Astrocyte (in vitro differentiated cells and primary cell): Measurements from ENCODE around the gene ZNF609. TPM values are rescaled to one million over a fixed set of nuclear protein-coding genes. Genes with fewer than 3 reads are reported as not detected.

Source experiments
- DNase-seq: peaks from one replicate; pipeline ENCODE4 v3.0.0-alpha.2; 2010; ENCODE audit warnings: low read depth
- FAIRE-seq: peaks from 2 replicates; lab custom pipeline; 2011; peaks lifted over from hg19 to GRCh38; lab: Jason Lieb, UNC
- H2AFZ ChIP-seq: 2 replicates; pipeline ENCODE4 v1.6.0; 2012; ENCODE audit warnings: low read depth, low read length, inconsistent platforms
- H3K27ac ChIP-seq: 2 replicates; pipeline ENCODE4 v1.5.1; 2011; ENCODE audit warnings: low read depth, low read length, inconsistent platforms
- H3K27me3 ChIP-seq: 2 replicates; pipeline ENCODE4 v1.6.0; 2011; ENCODE audit warnings: low read length, inconsistent platforms; ENCODE audit not compliant: insufficient read depth
- H3K36me3 ChIP-seq: 2 replicates; pipeline ENCODE4 v1.5.1; 2011; ENCODE audit warnings: low read length, inconsistent platforms; ENCODE audit not compliant: insufficient read depth
- H3K4me1 ChIP-seq: 2 replicates; pipeline ENCODE4 v1.5.1; 2011; ENCODE audit warnings: low read length, inconsistent platforms; ENCODE audit not compliant: insufficient read depth
- H3K4me2 ChIP-seq: 2 replicates; pipeline ENCODE4 v1.6.0; 2012; ENCODE audit warnings: low read length, inconsistent platforms
- H3K4me3 ChIP-seq: 2 replicates; pipeline ENCODE4 v1.5.1; 2011; ENCODE audit warnings: low read depth, mild to moderate bottlenecking, low read length, inconsistent platforms; ENCODE audit not compliant: insufficient read depth
- H3K79me2 ChIP-seq: 2 replicates; pipeline ENCODE4 v1.6.0; 2012; ENCODE audit warnings: mild to moderate bottlenecking, low read length, inconsistent platforms; ENCODE audit not compliant: insufficient read depth
- H3K9ac ChIP-seq: 2 replicates; pipeline ENCODE4 v1.6.0; 2012; ENCODE audit warnings: mild to moderate bottlenecking, low read length, inconsistent platforms
- H3K9me3 ChIP-seq: 2 replicates; pipeline ENCODE4 v1.5.1; 2012; ENCODE audit warnings: low read depth, mild to moderate bottlenecking, low read length, inconsistent platforms; ENCODE audit not compliant: insufficient read depth
- H4K20me1 ChIP-seq: 2 replicates; pipeline ENCODE4 v1.6.0; 2012; ENCODE audit warnings: low read length, inconsistent platforms; ENCODE audit not compliant: insufficient read depth
- H3K27ac Mint-ChIP-seq: one replicate; pipeline ENCODE4 v1.8.0; 2021; ENCODE audit warnings: mild to moderate bottlenecking, mixed read lengths; ENCODE audit not compliant: unreplicated experiment
- H3K27me3 Mint-ChIP-seq: one replicate; pipeline ENCODE4 v1.8.0; 2021; ENCODE audit warnings: low read depth, mixed read lengths; ENCODE audit not compliant: unreplicated experiment
- H3K36me3 Mint-ChIP-seq: one replicate; pipeline ENCODE4 v1.8.0; 2021; ENCODE audit warnings: low read depth, mixed read lengths; ENCODE audit not compliant: unreplicated experiment
- H3K4me1 Mint-ChIP-seq: one replicate; pipeline ENCODE4 v1.8.0; 2021; ENCODE audit warnings: low read depth, mixed read lengths; ENCODE audit not compliant: unreplicated experiment
- H3K4me3 Mint-ChIP-seq: one replicate; pipeline ENCODE4 v1.8.0; 2021; ENCODE audit warnings: mild to moderate bottlenecking, moderate library complexity, mixed read lengths; ENCODE audit not compliant: unreplicated experiment
- H3K9me3 Mint-ChIP-seq: one replicate; pipeline ENCODE4 v1.8.0; 2021; ENCODE audit warnings: mild to moderate bottlenecking, mixed read lengths; ENCODE audit not compliant: unreplicated experiment
- EZH2 ChIP-seq: IDR thresholded peaks from 2 replicates; pipeline ENCODE4 v1.6.1; 2012; ENCODE audit warnings: mild to moderate bottlenecking, low read length, inconsistent platforms; ENCODE audit not compliant: insufficient read depth
- total RNA-seq: library from RNA; stranded (reverse); gene quantifications from 2 replicates; pipeline ENCODE4 v1.2.1, GENCODE V29; 2021
- TF ChIP-seq, protein P1 (sequence below): IDR thresholded peaks from 2 replicates; pipeline ENCODE4 v1.5.1; 2011; ENCODE audit warnings: low read depth, mild to moderate bottlenecking, inconsistent platforms, low read length, moderate library complexity; ENCODE audit not compliant: insufficient read depth

The ZNF609 gene
- total RNA-seq, 1 donor from 2014 or later, result 38.5 TPM

DNA sequence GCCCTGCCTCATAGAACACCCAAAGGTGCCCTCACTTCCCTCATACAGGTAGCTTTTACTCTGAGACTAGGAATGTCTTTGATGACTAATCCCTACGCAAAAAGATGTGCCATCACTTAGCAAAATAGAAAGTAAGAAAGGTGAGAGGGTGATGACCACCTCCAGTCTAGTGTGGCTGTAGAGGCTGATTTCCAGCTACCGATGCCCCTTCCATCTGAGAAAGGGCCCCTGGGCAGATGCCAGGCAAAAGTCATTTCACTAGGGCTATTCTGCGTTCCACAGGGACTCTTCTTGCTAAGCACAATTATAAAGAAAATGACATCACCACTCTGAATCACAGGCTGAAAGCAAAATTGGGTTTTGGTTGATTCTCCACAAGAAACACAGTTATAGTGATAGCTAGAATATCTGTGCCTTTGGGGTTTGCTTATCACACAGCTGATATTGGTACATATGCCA, 237.6 kb downstream of the ZNF609 start:
- no peak for TF ChIP-seq EZH2
- TF ChIP-seq, protein P1, sequence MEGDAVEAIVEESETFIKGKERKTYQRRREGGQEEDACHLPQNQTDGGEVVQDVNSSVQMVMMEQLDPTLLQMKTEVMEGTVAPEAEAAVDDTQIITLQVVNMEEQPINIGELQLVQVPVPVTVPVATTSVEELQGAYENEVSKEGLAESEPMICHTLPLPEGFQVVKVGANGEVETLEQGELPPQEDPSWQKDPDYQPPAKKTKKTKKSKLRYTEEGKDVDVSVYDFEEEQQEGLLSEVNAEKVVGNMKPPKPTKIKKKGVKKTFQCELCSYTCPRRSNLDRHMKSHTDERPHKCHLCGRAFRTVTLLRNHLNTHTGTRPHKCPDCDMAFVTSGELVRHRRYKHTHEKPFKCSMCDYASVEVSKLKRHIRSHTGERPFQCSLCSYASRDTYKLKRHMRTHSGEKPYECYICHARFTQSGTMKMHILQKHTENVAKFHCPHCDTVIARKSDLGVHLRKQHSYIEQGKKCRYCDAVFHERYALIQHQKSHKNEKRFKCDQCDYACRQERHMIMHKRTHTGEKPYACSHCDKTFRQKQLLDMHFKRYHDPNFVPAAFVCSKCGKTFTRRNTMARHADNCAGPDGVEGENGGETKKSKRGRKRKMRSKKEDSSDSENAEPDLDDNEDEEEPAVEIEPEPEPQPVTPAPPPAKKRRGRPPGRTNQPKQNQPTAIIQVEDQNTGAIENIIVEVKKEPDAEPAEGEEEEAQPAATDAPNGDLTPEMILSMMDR, result no peak
- no peak overlapping the region for H3K4me3 ChIP-seq
- H3K9ac ChIP-seq, result no peak overlapping the region
- peaks cover 13% of the 10 kb centered on the region for H3K36me3 Mint-ChIP-seq
- H3K4me1 ChIP-seq, result peaks cover 56% of the 10 kb centered on the region
- H3K79me2 ChIP-seq, result peaks cover 92% of the 10 kb centered on the region
- no peak overlapping the region for H3K27ac ChIP-seq
- peak overlapping the region; percentile 11 for H3K4me3 Mint-ChIP-seq
- H2AFZ ChIP-seq, result no peak overlapping the region
- FAIRE-seq, result no peak
- peak; percentile 21 for DNase-seq
- no peaks in the 10 kb centered on the region for H3K36me3 ChIP-seq
- no peaks in the 10 kb centered on the region for H3K27me3 Mint-ChIP-seq
- H3K27ac Mint-ChIP-seq, result no peak overlapping the region
- no peaks in the 10 kb centered on the region for H3K27me3 ChIP-seq
- H4K20me1 ChIP-seq, result peaks cover 94% of the 10 kb centered on the region
- H3K4me2 ChIP-seq, result peak overlapping the region; percentile 97
- no peaks in the 10 kb centered on the region for H3K9me3 Mint-ChIP-seq
- H3K4me1 Mint-ChIP-seq, result peaks cover 55% of the 10 kb centered on the region
- H3K9me3 ChIP-seq, result no peaks in the 10 kb centered on the region

DNA sequence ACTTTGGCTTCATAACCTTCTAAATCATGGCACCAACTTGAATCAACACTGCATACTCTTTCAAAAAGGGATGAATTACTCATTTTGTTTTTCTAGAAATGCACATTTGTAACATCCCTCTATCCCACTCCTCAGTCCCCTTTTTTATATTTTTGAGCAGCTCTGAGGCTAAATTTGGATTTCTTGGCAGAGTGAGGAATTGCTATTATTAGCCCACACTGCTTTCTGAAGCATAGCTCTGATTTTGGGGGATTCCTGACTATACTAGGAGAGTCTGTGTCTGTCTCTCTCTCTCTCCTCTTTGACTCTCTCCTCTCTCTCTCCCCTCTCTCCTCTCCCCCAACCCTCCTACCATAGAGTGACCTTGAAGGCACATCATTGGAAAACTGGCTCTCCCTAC, 238.4 kb downstream of the ZNF609 start:
- peaks cover 10% of the 10 kb centered on the region for H3K36me3 Mint-ChIP-seq
- peak overlapping the region; percentile 97 for H3K4me2 ChIP-seq

More for the DNA sequence above, 238.4 kb downstream of the ZNF609 start:
- Histone ChIP-seq H3K36me3 (no peaks in the 10 kb centered on the region), H2AFZ (no peak overlapping the region), H3K79me2 (peaks cover 88% of the 10 kb centered on the region), H3K4me1 (peaks cover 54% of the 10 kb centered on the region), H3K4me3 (no peak overlapping the region), H3K9ac (peak overlapping the region; percentile 15), H3K27ac (peak overlapping the region; percentile 8), H3K27me3 (no peaks in the 10 kb centered on the region), H3K9me3 (no peaks in the 10 kb centered on the region), H4K20me1 (peaks cover 85% of the 10 kb centered on the region)
- Mint-ChIP-seq H3K9me3 (no peaks in the 10 kb centered on the region), H3K27me3 (no peaks in the 10 kb centered on the region), H3K27ac (peak overlapping the region; percentile 84), H3K4me3 (peak overlapping the region; percentile 89), H3K4me1 (peaks cover 50% of the 10 kb centered on the region)
- no peak for FAIRE-seq
- no peak for DNase-seq
- TF ChIP-seq, protein P1, result no peak
- no peak for TF ChIP-seq EZH2
